ENCODE data around the gene EHMT1.

The EHMT1 gene

DNA sequence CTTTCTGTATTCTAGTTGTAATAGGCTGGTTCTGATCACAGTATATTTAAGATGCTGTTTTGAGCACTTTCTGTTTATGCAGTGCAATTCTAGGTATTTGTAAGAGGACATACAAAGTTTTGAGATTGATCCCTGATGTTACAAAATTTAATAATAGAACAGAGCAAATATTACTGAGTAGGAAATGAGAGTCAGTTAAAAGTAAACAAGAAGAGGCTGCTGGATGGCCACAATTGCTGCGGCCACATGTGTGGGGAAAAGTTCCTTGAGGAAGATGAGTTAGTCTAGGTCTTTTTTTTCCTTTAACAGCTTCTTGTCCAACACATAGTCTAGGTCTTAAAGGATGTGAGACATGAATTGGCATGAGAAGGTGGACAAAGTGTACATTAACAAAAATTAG, 11.3 kb downstream of the EHMT1 start:
- Histone ChIP-seq H4K20me1 (ENCODE audit: insufficient read depth, low read length) (no peaks in the 10 kb centered on the region), H3K27me3 (ENCODE audit: insufficient read depth, low read length) (no peaks in the 10 kb centered on the region), H3K9ac (ENCODE audit: low read length) (no peak overlapping the region; the same call in 1 of the 2 replicates), H3K4me2 (ENCODE audit: low read length) (peak overlapping the region; percentile 7; the same call in 1 of the 2 replicates), H2AFZ (ENCODE audit: low read length) (no peak overlapping the region), H3F3A (ENCODE audit: insufficient read depth, low read length) (peaks cover 4% of the 10 kb centered on the region; the same call in 1 of the 2 replicates), H3K9me2 (ENCODE audit: low read depth, low read length) (no peaks in the 10 kb centered on the region), H3K79me2 (ENCODE audit: insufficient read depth, low read length) (peaks cover 92% of the 10 kb centered on the region), H3K27ac (ENCODE audit: low read depth, low read length, poor library complexity, severe bottlenecking) (peak overlapping the region; percentile 49), H3K4me3 (ENCODE audit: low read depth, low read length, poor library complexity, severe bottlenecking) (no peak overlapping the region), H3K9me3 (ENCODE audit: low read length) (no peaks in the 10 kb centered on the region), H3K36me3 (ENCODE audit: insufficient read depth, low read length) (0 out of 2 replicates have a peak, but pooled peaks cover 5% of the 10 kb centered on the region), H3K4me1 (ENCODE audit: insufficient read depth, low read length, severe bottlenecking) (peaks cover 69% of the 10 kb centered on the region)
- TF ChIP-seq CTCF (IDR thresholded peaks at IDR 0.05; ENCODE audit: low read length), result no peak
- no peak for TF ChIP-seq EZH2 (IDR thresholded peaks at IDR 0.05; ENCODE audit: borderline replicate concordance, low read length)

DNA sequence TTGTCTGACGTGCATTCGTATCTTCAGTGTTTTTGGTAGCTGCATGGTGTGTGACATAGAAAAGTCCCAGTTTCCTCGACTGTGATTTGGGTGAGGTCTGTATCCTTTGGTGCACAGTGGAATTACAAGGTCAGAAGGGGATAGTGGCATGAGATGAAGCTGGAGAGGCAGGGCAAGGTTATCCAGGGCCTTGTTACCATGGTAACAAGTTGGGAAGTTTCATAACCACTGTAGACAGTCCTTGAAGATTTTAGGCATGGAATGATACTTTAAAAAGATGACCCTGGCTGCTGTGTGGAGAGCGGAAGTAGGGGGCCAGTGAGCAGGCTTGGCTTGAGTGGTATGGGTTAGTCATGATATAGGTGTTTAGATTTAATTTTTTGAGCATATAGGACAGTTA, 11.9 kb downstream of the EHMT1 start:
- no peaks in the 10 kb centered on the region for H3K9me2 ChIP-seq (ENCODE audit: low read depth, low read length)
- peaks cover 64% of the 10 kb centered on the region for H3K4me1 ChIP-seq (ENCODE audit: insufficient read depth, low read length, severe bottlenecking)
- no peaks in the 10 kb centered on the region for H3K9me3 ChIP-seq (ENCODE audit: low read length)
- H3K4me3 ChIP-seq (ENCODE audit: low read depth, low read length, poor library complexity, severe bottlenecking), result no peak overlapping the region
- H3K79me2 ChIP-seq (ENCODE audit: insufficient read depth, low read length), result peaks cover 90% of the 10 kb centered on the region
- TF ChIP-seq CTCF (IDR thresholded peaks at IDR 0.05; ENCODE audit: low read length), result no peak
- TF ChIP-seq EZH2 (IDR thresholded peaks at IDR 0.05; ENCODE audit: borderline replicate concordance, low read length), result no peak
- H3K36me3 ChIP-seq (ENCODE audit: insufficient read depth, low read length), result 0 out of 2 replicates have a peak, but pooled peaks cover 5% of the 10 kb centered on the region
- peak overlapping the region; percentile 49 for H3K27ac ChIP-seq (ENCODE audit: low read depth, low read length, poor library complexity, severe bottlenecking)
- H3F3A ChIP-seq (ENCODE audit: insufficient read depth, low read length), result peaks cover 4% of the 10 kb centered on the region; the same call in 1 of the 2 replicates
- no peaks in the 10 kb centered on the region for H3K27me3 ChIP-seq (ENCODE audit: insufficient read depth, low read length)
- H3K4me2 ChIP-seq (ENCODE audit: low read length), result peak overlapping the region; percentile 7; the same call in 1 of the 2 replicates
- no peaks in the 10 kb centered on the region for H4K20me1 ChIP-seq (ENCODE audit: insufficient read depth, low read length)
- H2AFZ ChIP-seq (ENCODE audit: low read length), result no peak overlapping the region
- H3K9ac ChIP-seq (ENCODE audit: low read length), result no peak overlapping the region

DNA sequence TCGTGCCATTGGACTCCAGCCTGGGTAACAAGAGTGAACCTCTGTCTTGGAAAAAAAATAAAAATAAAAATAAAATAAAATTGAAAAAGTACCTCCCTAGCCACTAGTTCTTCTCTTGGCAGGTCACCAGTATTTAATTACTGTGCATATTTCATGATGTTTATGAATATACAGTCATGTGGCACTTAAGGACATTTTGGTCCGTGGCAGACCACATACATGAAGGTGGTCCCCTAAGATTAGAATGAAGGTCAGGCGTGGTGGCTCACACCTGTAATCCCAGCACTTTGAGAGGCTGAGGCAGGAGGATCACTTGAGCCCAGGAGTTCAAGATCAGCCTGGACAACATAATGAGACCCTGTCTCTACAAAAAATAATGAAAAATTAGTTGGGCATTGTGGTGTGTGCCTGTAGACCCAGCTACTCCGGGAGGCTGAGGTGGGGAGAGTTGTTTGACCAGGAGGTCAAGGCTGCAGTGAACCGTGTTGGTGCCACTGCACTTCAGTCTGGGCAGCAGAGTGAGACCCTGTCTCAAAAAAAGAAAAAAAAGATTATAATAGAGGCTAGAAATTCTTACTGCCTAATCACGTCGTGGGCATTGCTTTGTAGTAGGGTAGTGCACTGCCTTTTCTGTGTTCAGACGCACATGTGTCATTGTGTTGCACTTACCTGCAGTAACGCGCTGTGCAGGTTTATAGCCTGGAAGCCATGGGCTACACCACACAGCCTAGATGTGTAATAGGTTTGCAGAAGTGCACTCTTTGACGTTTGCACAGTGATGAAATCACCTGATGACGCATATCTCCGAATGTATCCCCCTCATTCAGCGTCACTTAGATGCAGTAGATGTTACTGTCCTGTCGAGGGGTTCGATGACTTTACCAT, 12.8 kb downstream of the EHMT1 start:
- H3K4me1 ChIP-seq (ENCODE audit: insufficient read depth, low read length, severe bottlenecking), result peaks cover 66% of the 10 kb centered on the region
- H3F3A ChIP-seq (ENCODE audit: insufficient read depth, low read length), result peaks cover 4% of the 10 kb centered on the region; the same call in 1 of the 2 replicates
- H3K27ac ChIP-seq (ENCODE audit: low read depth, low read length, poor library complexity, severe bottlenecking), result peak overlapping the region; percentile 59
- no peak overlapping the region for H3K4me3 ChIP-seq (ENCODE audit: low read depth, low read length, poor library complexity, severe bottlenecking)
- H3K79me2 ChIP-seq (ENCODE audit: insufficient read depth, low read length), result peaks cover 90% of the 10 kb centered on the region
- no peak overlapping the region; the same call in 1 of the 2 replicates for H3K9ac ChIP-seq (ENCODE audit: low read length)
- no peaks in the 10 kb centered on the region for H3K27me3 ChIP-seq (ENCODE audit: insufficient read depth, low read length)
- H4K20me1 ChIP-seq (ENCODE audit: insufficient read depth, low read length), result no peaks in the 10 kb centered on the region
- no peaks in the 10 kb centered on the region for H3K9me2 ChIP-seq (ENCODE audit: low read depth, low read length)
- no peaks in the 10 kb centered on the region for H3K9me3 ChIP-seq (ENCODE audit: low read length)
- peak overlapping the region; percentile 23; the same call in 1 of the 2 replicates for H3K4me2 ChIP-seq (ENCODE audit: low read length)
- H2AFZ ChIP-seq (ENCODE audit: low read length), result no peak overlapping the region
- TF ChIP-seq EZH2 (IDR thresholded peaks at IDR 0.05; ENCODE audit: borderline replicate concordance, low read length) (no peak), CTCF (IDR thresholded peaks at IDR 0.05; ENCODE audit: low read length) (no peak)
- H3K36me3 ChIP-seq (ENCODE audit: insufficient read depth, low read length), result 0 out of 2 replicates have a peak, but pooled peaks cover 5% of the 10 kb centered on the region

Data from OCI-LY1 (cell line).